HEK293T (cell line): ENCODE data around the gene EMSY.

Experiments used
- CTCF ChIA-PET: fragments of 350-600 bp; formaldehyde crosslinking; extraction: SDS; loops from one replicate; lab custom pipeline; 2021; ENCODE audit warnings: antibody characterized with exemption, inconsistent platforms; lab: Yijun Ruan, JAX
- POLR2A ChIA-PET: fragments of 350-600 bp; formaldehyde crosslinking; extraction: SDS; loops from one replicate; lab custom pipeline; 2020; ENCODE audit warnings: antibody characterized with exemption, inconsistent platforms; lab: Yijun Ruan, JAX
- DNase-seq: peaks from one replicate; pipeline ENCODE4 v3.0.0; 2012; ENCODE audit warnings: mixed read lengths; ENCODE audit errors: extremely low spot score
- ARNT ChIP-seq: fragments of 450-650 bp; IDR thresholded peaks from 2 replicates; pipeline ENCODE4 v1.6.1; 2017; ENCODE audit warnings: mild to moderate bottlenecking
- BHLHE40 ChIP-seq: fragments of 450-650 bp; IDR thresholded peaks from 2 replicates; pipeline ENCODE4 v1.6.1; 2016; ENCODE audit warnings: mild to moderate bottlenecking, moderate library complexity, borderline replicate concordance
- CTBP1 ChIP-seq: fragments of 450-650 bp; IDR thresholded peaks from 2 replicates; pipeline ENCODE4 v1.6.1; 2016; ENCODE audit warnings: borderline replicate concordance
- ELF4 ChIP-seq: fragments of 450-650 bp; IDR thresholded peaks from 2 replicates; pipeline ENCODE4 v1.6.1; 2017; ENCODE audit warnings: antibody characterized with exemption
- FOXA1 ChIP-seq: fragments of 450-650 bp; IDR thresholded peaks from 2 replicates; pipeline ENCODE4 v1.6.1; 2016; ENCODE audit warnings: mild to moderate bottlenecking
- FOXK2 ChIP-seq: fragments of 450-650 bp; IDR thresholded peaks from 2 replicates; pipeline ENCODE4 v1.6.1; 2016; ENCODE audit warnings: mild to moderate bottlenecking
- FOXM1 ChIP-seq: fragments of 450-650 bp; IDR thresholded peaks from 2 replicates; pipeline ENCODE4 v1.6.1; 2017; ENCODE audit warnings: mild to moderate bottlenecking, borderline replicate concordance
- HDGF ChIP-seq: fragments of 450-650 bp; IDR thresholded peaks from 2 replicates; pipeline ENCODE4 v1.6.1; 2017; ENCODE audit warnings: antibody characterized with exemption, borderline replicate concordance
- L3MBTL2 ChIP-seq: fragments of 450-650 bp; conservative IDR thresholded peaks from 2 replicates; pipeline ENCODE4 v1.6.1; 2016; ENCODE audit warnings: mild to moderate bottlenecking
- LEF1 ChIP-seq: fragments of 450-650 bp; IDR thresholded peaks from 2 replicates; pipeline ENCODE4 v1.6.1; 2017; ENCODE audit warnings: mild to moderate bottlenecking, borderline replicate concordance
- NFRKB ChIP-seq: fragments of 450-650 bp; IDR thresholded peaks from 2 replicates; pipeline ENCODE4 v1.6.1; 2016; ENCODE audit warnings: mild to moderate bottlenecking, moderate library complexity
- PKNOX1 ChIP-seq: fragments of 450-650 bp; IDR thresholded peaks from 2 replicates; pipeline ENCODE4 v1.6.1; 2016
- SP1 ChIP-seq: fragments of 450-650 bp; IDR thresholded peaks from 2 replicates; pipeline ENCODE4 v1.6.1; 2017
- SUZ12 ChIP-seq: fragments of 450-650 bp; IDR thresholded peaks from 2 replicates; pipeline ENCODE4 v1.6.1; 2016; ENCODE audit warnings: mild to moderate bottlenecking
- TARDBP ChIP-seq: fragments of 450-650 bp; IDR thresholded peaks from 2 replicates; pipeline ENCODE4 v1.6.1; 2016
- ZNF384 ChIP-seq: fragments of 450-650 bp; IDR thresholded peaks from 2 replicates; pipeline ENCODE4 v1.6.1; 2016

Gene EMSY

DNA sequence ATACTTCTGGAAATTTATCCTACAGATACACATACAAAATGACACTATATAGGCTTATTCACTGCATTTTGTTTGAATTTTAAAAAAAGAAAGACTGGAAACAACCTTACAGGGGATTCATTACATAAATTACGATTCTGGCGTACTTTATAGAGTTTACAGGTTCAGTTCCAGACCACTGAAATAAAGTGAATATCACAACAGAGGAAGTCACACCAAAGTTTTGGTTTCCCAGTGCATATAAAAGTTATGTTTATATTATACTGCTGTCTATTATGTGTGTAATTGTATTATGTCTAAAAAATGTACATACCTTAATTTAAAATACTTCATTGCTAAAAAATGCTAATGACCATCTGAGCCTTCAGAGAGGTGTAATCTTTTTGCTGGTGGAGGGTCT, 62.0 kb downstream of the EMSY start:
- POLR2A ChIA-PET, result no interaction called here
- TF ChIP-seq ZNF384 (no peak), LEF1 (no peak)
- no peak for DNase-seq
- CTCF ChIA-PET, result no interaction called here

GRCh38 chr11:76510060-76511047, 65.5 kb downstream of the EMSY start:
- ChIA-PET POLR2A (interaction anchor here (1.0 kb wide), 1 partner anchor 22 kb away, joined by 3 read pairs; no protein-coding TSS in a partner anchor), CTCF (no interaction called here)
- DNase-seq, result no peak

GRCh38 chr11:76512851-76513653, 68.2 kb downstream of the EMSY start:
- no peak for DNase-seq
- POLR2A ChIA-PET, result no interaction called here
- TF ChIP-seq SP1, result no peak
- TF ChIP-seq ZNF384, result peak; percentile 14; the same call in 1 of the 2 replicates
- CTCF ChIA-PET, result interaction anchor here (0.9 to 1.3 kb wide), 2 partner anchors 10 to 20 kb away, joined by 3 to 5 read pairs; no protein-coding TSS in a partner anchor

More at GRCh38 chr11:76510060-76511047, 65.5 kb downstream of the EMSY start:
- TF ChIP-seq FOXM1, result no peak
- TF ChIP-seq NFRKB, result no peak
- TF ChIP-seq ELF4, result no peak
- TF ChIP-seq ARNT, result no peak
- no peak for TF ChIP-seq SUZ12
- no peak for TF ChIP-seq CTBP1
- no peak for TF ChIP-seq TARDBP
- TF ChIP-seq SP1, result no peak
- no peak for TF ChIP-seq FOXA1
- TF ChIP-seq HDGF, result no peak

DNA sequence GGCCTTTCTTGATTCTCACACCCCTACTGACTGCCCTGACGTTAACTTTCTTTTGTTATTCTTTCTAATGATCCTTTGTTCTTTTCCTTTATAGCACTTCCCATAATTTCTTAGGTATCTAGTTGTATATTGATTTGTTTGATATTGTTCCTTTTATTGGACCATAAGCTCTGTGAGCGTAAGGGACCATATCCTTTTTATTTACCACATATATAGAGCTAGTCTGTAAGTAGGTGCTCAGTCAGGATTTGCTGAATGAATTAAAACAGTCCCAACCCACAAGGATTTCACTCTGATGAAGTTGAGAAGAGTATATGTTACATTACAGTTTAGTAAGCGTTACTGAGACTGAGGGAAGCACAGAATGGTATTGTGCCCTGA, 68.8 kb downstream of the EMSY start:
- CTCF ChIA-PET, result no interaction called here
- POLR2A ChIA-PET, result no interaction called here
- TF ChIP-seq ELF4 (no peak), SP1 (no peak), SUZ12 (no peak), HDGF (no peak), FOXK2 (no peak), ARNT (no peak), TARDBP (no peak), LEF1 (no peak), CTBP1 (no peak), NFRKB (no peak), FOXA1 (no peak), PKNOX1 (no peak), ZNF384 (no peak), BHLHE40 (no peak), FOXM1 (no peak), L3MBTL2 (no peak)
- DNase-seq, result no peak

GRCh38 chr11:76515494-76515893, 70.7 kb downstream of the EMSY start:
- ChIA-PET POLR2A (no interaction called here), CTCF (no interaction called here)
- TF ChIP-seq SUZ12, result no peak
- TF ChIP-seq TARDBP, result no peak
- no peak for TF ChIP-seq FOXA1
- TF ChIP-seq FOXM1, result no peak
- no peak for TF ChIP-seq CTBP1
- no peak for DNase-seq

DNA sequence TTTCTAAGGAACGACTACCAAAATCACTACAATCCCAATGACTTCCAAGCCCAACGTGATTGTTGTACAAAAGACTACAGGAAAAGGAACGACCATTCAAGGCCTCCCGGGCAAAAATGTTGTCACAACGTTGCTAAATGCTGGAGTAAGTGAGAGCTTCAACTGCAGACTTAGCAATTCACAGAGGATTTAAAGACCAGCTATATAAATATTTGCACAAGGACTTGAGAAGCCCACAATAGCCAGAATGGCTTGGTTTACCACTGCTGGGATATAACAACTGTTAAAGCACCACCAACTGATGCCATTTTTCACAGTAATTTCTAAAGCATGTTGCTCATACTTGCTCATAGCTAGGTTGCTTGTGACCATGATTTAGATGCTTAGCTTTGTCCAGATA, 78.3 kb downstream of the EMSY start:
- ChIA-PET POLR2A (no interaction called here), CTCF (interaction anchor here (0.8 kb wide), 1 partner anchor 11 kb away, joined by 3 read pairs; no protein-coding TSS in a partner anchor)
- peak; percentile 7 for DNase-seq
- TF ChIP-seq PKNOX1, result no peak
- no peak for TF ChIP-seq BHLHE40
- no peak for TF ChIP-seq SUZ12
- TF ChIP-seq ARNT, result no peak
- no peak for TF ChIP-seq L3MBTL2
- no peak for TF ChIP-seq CTBP1
- no peak for TF ChIP-seq ELF4
- no peak for TF ChIP-seq FOXA1
- no peak for TF ChIP-seq ZNF384
- TF ChIP-seq HDGF, result no peak
- TF ChIP-seq NFRKB, result no peak
- no peak for TF ChIP-seq FOXM1
- TF ChIP-seq TARDBP, result no peak
- no peak for TF ChIP-seq FOXK2
- TF ChIP-seq SP1, result no peak
- TF ChIP-seq LEF1, result no peak
